PC-3 (cell line): ENCODE measurements around the gene KMT5B.

ENCODE experiments used
- EZH2 ChIP-seq: fragments of 300-600 bp; sonication (generic); IDR thresholded peaks from one replicate; pipeline ENCODE4 v1.6.1; 2017; ENCODE audit warnings: antibody characterized with exemption, mild to moderate bottlenecking, low read length; ENCODE audit not compliant: unreplicated experiment
- TF ChIP-seq, protein P1 (sequence below): fragments of 300-600 bp; sonication (generic); conservative IDR thresholded peaks from 2 replicates; pipeline ENCODE4 v1.5.1; 2017; ENCODE audit warnings: antibody characterized with exemption, low read depth, mild to moderate bottlenecking, low read length

- TF ChIP-seq, protein P1, sequence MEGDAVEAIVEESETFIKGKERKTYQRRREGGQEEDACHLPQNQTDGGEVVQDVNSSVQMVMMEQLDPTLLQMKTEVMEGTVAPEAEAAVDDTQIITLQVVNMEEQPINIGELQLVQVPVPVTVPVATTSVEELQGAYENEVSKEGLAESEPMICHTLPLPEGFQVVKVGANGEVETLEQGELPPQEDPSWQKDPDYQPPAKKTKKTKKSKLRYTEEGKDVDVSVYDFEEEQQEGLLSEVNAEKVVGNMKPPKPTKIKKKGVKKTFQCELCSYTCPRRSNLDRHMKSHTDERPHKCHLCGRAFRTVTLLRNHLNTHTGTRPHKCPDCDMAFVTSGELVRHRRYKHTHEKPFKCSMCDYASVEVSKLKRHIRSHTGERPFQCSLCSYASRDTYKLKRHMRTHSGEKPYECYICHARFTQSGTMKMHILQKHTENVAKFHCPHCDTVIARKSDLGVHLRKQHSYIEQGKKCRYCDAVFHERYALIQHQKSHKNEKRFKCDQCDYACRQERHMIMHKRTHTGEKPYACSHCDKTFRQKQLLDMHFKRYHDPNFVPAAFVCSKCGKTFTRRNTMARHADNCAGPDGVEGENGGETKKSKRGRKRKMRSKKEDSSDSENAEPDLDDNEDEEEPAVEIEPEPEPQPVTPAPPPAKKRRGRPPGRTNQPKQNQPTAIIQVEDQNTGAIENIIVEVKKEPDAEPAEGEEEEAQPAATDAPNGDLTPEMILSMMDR, result no peak
- TF ChIP-seq EZH2, result no peak
Observed at GRCh38 chr11:68211546-68211945, 1.6 kb downstream of the KMT5B start.
